Mesenchymal stem cell (in vitro differentiated cells and primary cell): ENCODE results near the gene SPOPL.

Experiments used
- DNase-seq: peaks from one replicate; pipeline ENCODE4 v3.0.0-alpha.2; 2013
- H2AFZ ChIP-seq: one replicate; pipeline ENCODE4 v1.6.1; 2013; ENCODE audit warnings: low read depth, mild to moderate bottlenecking, control low read depth, inconsistent platforms, low read length, moderate library complexity
- H2AK5ac ChIP-seq: 2 replicates; pipeline ENCODE4 v1.6.1; 2013; ENCODE audit warnings: low read length, moderate library complexity, mild to moderate bottlenecking, inconsistent platforms; ENCODE audit not compliant: severe bottlenecking
- H2BK120ac ChIP-seq: one replicate; pipeline ENCODE4 v1.6.1; 2013; ENCODE audit warnings: low read depth, mild to moderate bottlenecking, inconsistent platforms, low read length, moderate library complexity
- H2BK12ac ChIP-seq, 2 experiments: one replicate each; pipeline ENCODE4 v1.6.1; 2013; ENCODE audit warnings: inconsistent platforms in 2 of 2, low read length in 2 of 2, mild to moderate bottlenecking in 2 of 2, moderate library complexity in 2 of 2, control low read depth in 1 of 2
- H2BK15ac ChIP-seq: one replicate; pipeline ENCODE4 v1.6.1; 2013; ENCODE audit warnings: mild to moderate bottlenecking, low read depth, inconsistent platforms; ENCODE audit not compliant: poor library complexity, severe bottlenecking
- H2BK5ac ChIP-seq: 2 replicates; pipeline ENCODE4 v1.6.1; 2013; ENCODE audit warnings: low read depth, mild to moderate bottlenecking, low read length, control low read depth, inconsistent platforms; ENCODE audit not compliant: poor library complexity, severe bottlenecking
- H3K14ac ChIP-seq, 2 experiments: one replicate each; pipeline ENCODE4 v1.6.1; 2013; ENCODE audit warnings: inconsistent platforms in 2 of 2, low read length in 2 of 2, control low read depth in 1 of 2, mild to moderate bottlenecking in 1 of 2, moderate library complexity in 1 of 2
- H3K18ac ChIP-seq, 2 experiments: one replicate each; pipeline ENCODE4 v1.6.1; 2013; ENCODE audit warnings: inconsistent platforms in 2 of 2, low read length in 2 of 2, control low read depth in 1 of 2, low read depth in 1 of 2, mild to moderate bottlenecking in 1 of 2
- H3K23ac ChIP-seq, 2 experiments: one replicate each; pipeline ENCODE4 v1.6.1; 2013; ENCODE audit warnings: inconsistent platforms in 2 of 2, low read length in 2 of 2, mild to moderate bottlenecking in 2 of 2, moderate library complexity in 2 of 2, control low read depth in 1 of 2
- H3K27ac ChIP-seq: 2 replicates; pipeline ENCODE4 v1.5.1; 2013; ENCODE audit warnings: mild to moderate bottlenecking, moderate library complexity, low read length, control low read depth, inconsistent platforms; ENCODE audit not compliant: poor library complexity, severe bottlenecking
- H3K27me3 ChIP-seq, 2 experiments: 2 replicates each; pipeline versions ENCODE4 v1.6.1 to v1.7.0; 2013; ENCODE audit warnings: low read length in 2 of 2, mild to moderate bottlenecking in 2 of 2, moderate library complexity in 2 of 2, control low read depth in 1 of 2, inconsistent platforms in 1 of 2; ENCODE audit not compliant: control insufficient read depth in 1 of 2, insufficient read depth in 1 of 2
- H3K36me3 ChIP-seq, 2 experiments: 2 replicates each; pipeline versions ENCODE4 v1.6.1 to v1.7.0; 2013; ENCODE audit warnings: low read length in 2 of 2, control low read depth in 1 of 2, inconsistent platforms in 1 of 2, low read depth in 1 of 2, mild to moderate bottlenecking in 1 of 2; ENCODE audit not compliant: insufficient read depth in 2 of 2, control insufficient read depth in 1 of 2
- H3K4ac ChIP-seq, 2 experiments: one replicate each; pipeline ENCODE4 v1.6.1; 2013; ENCODE audit warnings: inconsistent platforms in 2 of 2, low read length in 2 of 2, mild to moderate bottlenecking in 2 of 2, moderate library complexity in 2 of 2, control low read depth in 1 of 2, low read depth in 1 of 2
- H3K4me1 ChIP-seq: 2 replicates; pipeline ENCODE4 v1.6.1; 2013; ENCODE audit warnings: low read depth, low read length, control low read depth; ENCODE audit not compliant: control insufficient read depth, insufficient read depth
- H3K4me2 ChIP-seq: 2 replicates; pipeline ENCODE4 v1.6.1; 2013; ENCODE audit warnings: low read length, mild to moderate bottlenecking, inconsistent platforms; ENCODE audit not compliant: poor library complexity, severe bottlenecking
- H3K4me3 ChIP-seq, 2 experiments: 2 replicates each; pipeline versions ENCODE4 v1.5.1 to v1.7.0; 2013; ENCODE audit warnings: low read length in 2 of 2, mild to moderate bottlenecking in 2 of 2, control low read depth in 1 of 2, low read depth in 1 of 2; ENCODE audit not compliant: insufficient read depth in 1 of 2
- H3K79me1 ChIP-seq: replicated peaks from 2 replicates; pipeline ENCODE4 v1.6.1; 2013; ENCODE audit warnings: mild to moderate bottlenecking, control low read depth, low read length, inconsistent platforms; ENCODE audit not compliant: poor library complexity, severe bottlenecking
- H3K9ac ChIP-seq: 2 replicates; pipeline ENCODE4 v1.7.0; 2013; ENCODE audit warnings: mild to moderate bottlenecking, low read length, moderate library complexity
- H3K9me3 ChIP-seq: 2 replicates; pipeline ENCODE4 v1.7.0; 2013; ENCODE audit warnings: mild to moderate bottlenecking, low read length; ENCODE audit not compliant: control insufficient read depth
- H4K8ac ChIP-seq: one replicate; pipeline ENCODE4 v1.6.1; 2013; ENCODE audit warnings: inconsistent platforms, mild to moderate bottlenecking, low read length, moderate library complexity
- H4K91ac ChIP-seq: one replicate; pipeline ENCODE4 v1.6.1; 2013; ENCODE audit warnings: mild to moderate bottlenecking, low read length, inconsistent platforms
- WGBS: methylation state at CpG from one replicate; pipeline ENCODE4 v1.1.7; 2013; ENCODE audit warnings: mixed read lengths; 5-methylcytosine and 5-hydroxymethylcytosine counted together

SPOPL gene

DNA sequence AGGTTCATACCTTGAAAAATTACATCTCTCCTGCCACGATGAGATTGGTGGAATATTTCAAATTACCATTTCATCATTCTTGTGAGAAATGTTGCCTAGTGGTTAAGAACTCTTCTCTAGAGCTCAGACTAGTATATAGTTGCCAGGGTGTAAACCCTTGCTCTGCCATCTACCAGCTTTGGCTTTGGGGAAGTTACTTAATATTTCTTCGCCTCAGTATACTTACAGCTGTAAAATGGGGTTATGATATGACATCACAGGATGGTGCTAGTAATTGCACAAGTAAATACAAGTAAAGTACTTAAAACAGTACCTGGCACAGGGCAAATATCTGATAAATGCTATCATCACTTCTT, 1.5 kb downstream of the SPOPL start:
- WGBS: 100% methylated on average over 1 of the region's 2 CpGs
- no peak overlapping the region for H3K27ac ChIP-seq

DNA sequence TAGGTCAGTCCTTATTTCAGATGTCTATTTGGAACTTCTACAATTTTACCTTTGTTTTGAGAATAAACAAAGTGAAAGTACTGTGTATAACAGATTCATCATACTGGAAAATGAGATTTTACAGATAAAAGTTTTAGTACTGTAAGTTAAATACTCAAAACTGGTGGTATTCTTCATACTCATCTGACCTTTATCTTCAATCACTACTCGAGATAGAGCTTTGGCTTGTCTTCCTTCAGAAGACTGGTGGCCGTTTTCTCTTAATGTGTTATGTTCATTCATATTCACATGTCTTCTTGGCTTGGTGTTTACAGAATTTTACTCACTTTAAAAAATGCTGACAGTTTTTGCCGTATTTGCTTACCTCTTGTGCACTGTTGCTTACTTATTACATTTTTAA, 2.1 kb downstream of the SPOPL start:
- H2BK12ac ChIP-seq: no peak overlapping the region
- no peak for DNase-seq
- no peak overlapping the region for H2BK15ac ChIP-seq
- no peak overlapping the region for H4K91ac ChIP-seq
- H3K4me2 ChIP-seq: no peak overlapping the region
- no peak overlapping the region for H4K8ac ChIP-seq
- no peak overlapping the region for H3K18ac ChIP-seq
- no peaks in the 10 kb centered on the region for H3K27me3 ChIP-seq
- H3K23ac ChIP-seq: no peak overlapping the region
- no peak overlapping the region for H3K27ac ChIP-seq
- H3K4me3 ChIP-seq: peak overlapping the region in 1 of 2 experiments; percentile 92
- H2BK5ac ChIP-seq: no peak overlapping the region
- no peaks in the 10 kb centered on the region for H3K9me3 ChIP-seq
- H3K9ac ChIP-seq: peak overlapping the region; percentile 89
- H3K4me1 ChIP-seq: peaks cover 3% of the 10 kb centered on the region
- H2BK120ac ChIP-seq: no peak overlapping the region
- no peak overlapping the region for H3K4ac ChIP-seq
- H2AK5ac ChIP-seq: no peak overlapping the region
- WGBS: no CpG with 5 or more reads among the region's 3 CpGs
- no peak overlapping the region for H2AFZ ChIP-seq
- H3K36me3 ChIP-seq: no peaks in the 10 kb centered on the region
- H3K14ac ChIP-seq: no peak overlapping the region
- peaks cover 10% of the 10 kb centered on the region for H3K79me1 ChIP-seq

More for the DNA sequence above, 1.5 kb downstream of the SPOPL start:
- Histone ChIP-seq H3K79me1 (peaks cover 10% of the 10 kb centered on the region), H3K36me3 (no peaks in the 10 kb centered on the region), H3K27me3 (no peaks in the 10 kb centered on the region), H3K4me2 (peak overlapping the region; percentile 80), H3K23ac (no peak overlapping the region), H4K8ac (no peak overlapping the region), H3K18ac (no peak overlapping the region), H3K9me3 (no peaks in the 10 kb centered on the region), H3K4me1 (peaks cover 3% of the 10 kb centered on the region), H2BK12ac (no peak overlapping the region), H2AFZ (no peak overlapping the region), H3K4me3 (peak overlapping the region in 1 of 2 experiments; percentile 92), H4K91ac (no peak overlapping the region), H2AK5ac (no peak overlapping the region), H3K14ac (no peak overlapping the region), H2BK120ac (no peak overlapping the region), H2BK15ac (no peak overlapping the region), H3K9ac (peak overlapping the region; percentile 89), H3K4ac (no peak overlapping the region), H2BK5ac (no peak overlapping the region)
- peak; percentile 21 for DNase-seq

GRCh38 chr2:138504092-138504491, 2.5 kb downstream of the SPOPL start:
- Histone ChIP-seq H2BK5ac (no peak overlapping the region), H3K27ac (no peak overlapping the region), H3K4ac (no peak overlapping the region), H2BK12ac (no peak overlapping the region), H2AK5ac (no peak overlapping the region), H2BK15ac (no peak overlapping the region), H3K9ac (peak overlapping the region; percentile 89), H4K8ac (no peak overlapping the region), H3K4me1 (peaks cover 3% of the 10 kb centered on the region), H3K4me3 (peak overlapping the region in 1 of 2 experiments; percentile 92), H3K27me3 (no peaks in the 10 kb centered on the region), H3K9me3 (no peaks in the 10 kb centered on the region), H3K23ac (no peak overlapping the region), H3K36me3 (no peaks in the 10 kb centered on the region), H3K14ac (no peak overlapping the region), H4K91ac (no peak overlapping the region), H2BK120ac (no peak overlapping the region), H3K4me2 (no peak overlapping the region), H2AFZ (no peak overlapping the region), H3K18ac (no peak overlapping the region), H3K79me1 (peaks cover 10% of the 10 kb centered on the region)
- DNase-seq: no peak

DNA sequence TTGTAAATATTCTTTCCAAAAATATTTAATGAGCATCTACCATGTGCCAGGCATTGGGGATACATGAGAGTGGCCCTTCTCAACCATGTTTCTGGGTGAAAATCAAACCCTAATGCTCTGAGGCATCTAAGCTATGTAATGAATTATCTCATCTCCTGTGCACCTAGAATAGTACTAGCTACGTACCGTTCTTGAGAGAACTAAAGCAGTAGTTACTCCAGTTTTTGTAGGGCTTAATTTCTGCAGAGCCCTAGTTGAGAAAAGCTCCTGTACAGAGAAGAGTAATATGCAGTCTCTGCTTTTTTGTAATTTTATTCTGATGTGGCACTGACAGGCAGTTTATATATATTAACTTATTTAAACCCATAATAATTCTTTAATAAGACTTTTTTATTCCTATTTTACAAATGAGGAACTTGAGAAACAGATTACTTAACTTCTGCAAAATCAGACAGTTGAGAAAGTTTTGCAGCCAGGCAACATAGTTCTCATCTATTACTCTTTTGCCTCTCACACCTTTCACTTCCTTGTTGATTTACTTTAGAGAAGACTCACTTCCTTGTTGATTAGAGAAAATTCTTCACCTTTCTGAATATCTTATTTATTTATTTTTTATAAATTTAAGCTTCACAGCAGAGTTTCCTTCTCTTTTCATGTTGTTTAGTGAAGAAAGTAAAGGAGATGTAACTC, 3.1 kb downstream of the SPOPL start:
- no peak overlapping the region for H3K23ac ChIP-seq
- no peak for DNase-seq
- peak overlapping the region; percentile 89 for H3K9ac ChIP-seq
- no peak overlapping the region for H2BK5ac ChIP-seq
- no peak overlapping the region for H2BK120ac ChIP-seq
- peaks cover 12% of the 10 kb centered on the region for H3K79me1 ChIP-seq
- H3K27me3 ChIP-seq: no peaks in the 10 kb centered on the region
- no peak overlapping the region for H4K8ac ChIP-seq
- peak overlapping the region in 1 of 2 experiments; percentile 92 for H3K4me3 ChIP-seq
- no peak overlapping the region for H2AK5ac ChIP-seq
- H3K27ac ChIP-seq: no peak overlapping the region
- H4K91ac ChIP-seq: no peak overlapping the region
- no peak overlapping the region for H3K18ac ChIP-seq
- no peak overlapping the region for H3K14ac ChIP-seq
- no peaks in the 10 kb centered on the region for H3K9me3 ChIP-seq
- no peak overlapping the region for H2BK15ac ChIP-seq
- H3K4me1 ChIP-seq: peaks cover 3% of the 10 kb centered on the region
- H2BK12ac ChIP-seq: no peak overlapping the region
- 89% methylated on average over 2 of the region's 2 CpGs for WGBS
- no peak overlapping the region for H3K4me2 ChIP-seq
- no peak overlapping the region for H2AFZ ChIP-seq
- H3K4ac ChIP-seq: no peak overlapping the region
- H3K36me3 ChIP-seq: no peaks in the 10 kb centered on the region
